ENCODE data around the gene ELL3.
A peak's percentile ranks its signal among the peaks of the same experiment; 100 is the strongest.
"Not testable (repeated sequence)": the region's sequence is repeated elsewhere in the genome, so short reads cannot be mapped to it uniquely, and the experiment has no call there.

The ELL3 gene, protein sequence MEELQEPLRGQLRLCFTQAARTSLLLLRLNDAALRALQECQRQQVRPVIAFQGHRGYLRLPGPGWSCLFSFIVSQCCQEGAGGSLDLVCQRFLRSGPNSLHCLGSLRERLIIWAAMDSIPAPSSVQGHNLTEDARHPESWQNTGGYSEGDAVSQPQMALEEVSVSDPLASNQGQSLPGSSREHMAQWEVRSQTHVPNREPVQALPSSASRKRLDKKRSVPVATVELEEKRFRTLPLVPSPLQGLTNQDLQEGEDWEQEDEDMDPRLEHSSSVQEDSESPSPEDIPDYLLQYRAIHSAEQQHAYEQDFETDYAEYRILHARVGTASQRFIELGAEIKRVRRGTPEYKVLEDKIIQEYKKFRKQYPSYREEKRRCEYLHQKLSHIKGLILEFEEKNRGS

DNA sequence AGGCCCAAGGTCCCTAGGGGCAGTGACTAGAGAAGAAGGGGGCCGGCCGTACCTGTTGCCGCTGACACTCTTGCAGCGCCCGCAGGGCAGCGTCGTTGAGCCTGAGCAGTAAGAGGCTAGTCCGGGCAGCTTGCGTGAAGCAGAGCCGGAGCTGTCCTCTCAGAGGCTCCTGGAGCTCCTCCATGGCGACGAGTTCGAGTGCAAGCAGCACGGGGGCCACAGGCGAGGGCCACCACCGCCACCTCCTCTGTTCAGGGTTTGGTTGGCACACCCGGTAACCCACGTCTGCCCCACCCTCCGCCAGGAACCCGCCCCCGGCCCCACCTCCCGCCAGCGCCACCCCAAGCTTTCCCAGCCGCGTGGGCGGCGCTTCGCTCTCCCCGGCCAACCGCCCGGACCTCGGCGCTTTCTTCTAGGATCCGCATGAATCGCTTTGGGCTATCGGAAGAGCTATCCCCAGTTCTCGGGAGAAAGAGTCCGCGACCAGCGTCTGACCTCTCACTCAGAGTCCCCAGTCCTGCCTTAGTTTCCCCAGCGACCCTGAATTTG lies at the start of gene ELL3:
Gene ELL3 (minus strand): TSS at position 249 of the 549 bp plus-strand sequence. CDS start 65 bp downstream, at position 184.
- DNase-seq, result peak; percentile 75

DNA sequence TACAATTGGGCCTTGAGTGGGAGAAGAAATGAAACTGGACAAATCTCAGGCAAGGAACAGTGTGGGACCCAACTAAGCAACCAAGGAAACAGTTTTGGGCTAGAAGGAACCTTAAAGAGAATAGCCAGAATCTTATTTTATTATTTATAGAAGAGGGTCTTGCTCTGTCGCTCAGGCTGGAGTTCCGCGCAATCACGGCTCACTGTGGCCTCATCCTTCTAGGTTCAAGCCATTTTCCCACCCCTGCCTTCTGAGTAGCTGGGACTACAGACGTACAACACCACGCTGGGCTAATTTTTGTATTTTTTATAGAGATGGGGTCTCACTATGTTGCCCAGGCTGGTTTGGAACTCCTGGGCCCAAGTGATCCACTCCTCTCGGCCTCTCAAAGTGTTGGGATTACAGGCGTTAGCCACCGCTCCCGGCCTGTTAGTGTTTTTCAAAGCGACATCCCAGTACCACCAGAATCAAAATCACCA lies 49.3 kb upstream of the ELL3 start:
- no peak for DNase-seq

DNA sequence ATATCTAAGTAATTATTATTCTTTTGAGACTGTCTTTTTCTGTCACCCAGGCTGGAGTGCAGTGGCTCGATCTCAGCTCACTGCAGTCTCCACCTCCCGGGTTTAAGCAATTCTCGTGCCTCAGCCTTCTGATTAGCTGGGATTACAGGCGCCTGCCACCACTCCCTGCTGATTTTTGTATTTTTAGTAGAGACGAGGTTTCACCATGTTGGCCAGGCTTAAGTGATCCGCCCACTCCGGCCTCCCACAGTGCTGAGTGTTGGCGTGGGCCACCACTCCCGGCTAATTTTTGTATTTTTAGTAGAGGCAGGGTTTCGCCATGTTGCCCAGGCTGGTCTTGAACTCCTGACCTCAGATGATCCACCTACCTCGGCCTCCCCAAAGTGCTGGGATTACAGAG lies 48.5 kb upstream of the ELL3 start:
- not testable (repeated sequence) for DNase-seq

DNA sequence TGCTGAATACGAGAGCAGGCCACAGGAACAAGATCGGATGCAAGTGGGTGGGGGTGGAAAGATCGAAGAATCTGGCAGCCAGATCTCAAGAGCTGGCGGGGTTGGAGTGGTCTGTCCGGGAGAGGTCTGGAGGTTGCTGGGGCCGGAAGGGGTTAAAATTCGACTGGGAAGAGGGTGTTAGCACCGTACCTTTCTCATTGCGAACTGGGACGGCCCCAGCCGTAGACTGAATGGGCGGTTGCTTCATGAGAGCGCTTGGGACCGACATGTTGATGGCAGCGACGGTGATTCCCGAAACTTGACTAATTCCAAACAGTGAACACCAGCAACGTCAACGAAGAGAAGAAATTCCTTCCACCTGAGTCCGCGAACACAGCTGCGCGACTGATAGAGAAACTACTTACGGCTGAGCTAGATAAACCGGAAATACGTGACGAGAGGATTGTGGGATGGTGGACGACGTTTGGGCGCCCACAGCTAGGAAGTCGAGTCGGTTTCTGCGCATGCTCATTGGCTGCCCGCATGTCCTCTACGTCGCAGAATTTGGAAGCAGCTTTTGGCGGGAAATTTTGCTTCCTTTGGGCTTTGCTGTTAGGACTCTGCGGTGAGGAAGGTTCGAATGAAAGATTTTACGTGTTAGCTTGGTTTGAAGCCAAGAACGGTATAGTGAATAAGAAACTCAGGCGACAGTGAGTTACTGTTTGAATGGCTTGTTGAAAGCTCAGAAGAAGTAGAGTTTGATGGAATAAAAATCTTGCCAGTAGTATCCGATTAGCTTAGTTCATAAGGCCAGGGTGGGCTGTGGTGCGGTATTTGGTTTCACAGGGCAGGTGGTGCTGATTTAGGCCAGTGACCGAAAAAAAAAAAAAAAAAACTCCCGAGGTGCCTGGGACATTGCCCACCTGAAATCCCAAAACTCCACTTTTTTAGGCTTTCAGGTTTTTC lies 47.8 kb upstream of the ELL3 start, which contains the start of gene MFAP1:
Gene MFAP1 (minus strand): TSS at position 389 of the 945 bp plus-strand sequence. CDS start 121 bp downstream, at position 268.
- DNase-seq, result peak; percentile 94

DNA sequence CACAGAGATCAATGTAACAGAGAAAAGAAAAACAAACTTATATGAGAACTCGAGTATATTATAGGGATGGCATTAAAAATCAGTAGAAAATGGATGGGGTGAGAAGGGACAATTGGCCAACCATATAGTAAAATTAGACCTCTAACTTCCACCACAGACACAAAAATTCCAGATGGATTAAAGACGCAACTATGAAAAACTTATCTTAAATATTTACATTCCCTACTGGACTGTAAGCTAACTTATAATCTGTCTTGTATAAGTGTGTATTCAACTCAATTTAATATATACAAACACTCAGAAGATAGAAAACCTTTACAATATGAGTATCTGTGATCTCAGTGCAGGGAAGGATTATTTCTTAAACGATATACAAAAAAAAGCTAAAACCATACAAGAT lies 44.7 kb upstream of the ELL3 start:
- no peak for DNase-seq

DNA sequence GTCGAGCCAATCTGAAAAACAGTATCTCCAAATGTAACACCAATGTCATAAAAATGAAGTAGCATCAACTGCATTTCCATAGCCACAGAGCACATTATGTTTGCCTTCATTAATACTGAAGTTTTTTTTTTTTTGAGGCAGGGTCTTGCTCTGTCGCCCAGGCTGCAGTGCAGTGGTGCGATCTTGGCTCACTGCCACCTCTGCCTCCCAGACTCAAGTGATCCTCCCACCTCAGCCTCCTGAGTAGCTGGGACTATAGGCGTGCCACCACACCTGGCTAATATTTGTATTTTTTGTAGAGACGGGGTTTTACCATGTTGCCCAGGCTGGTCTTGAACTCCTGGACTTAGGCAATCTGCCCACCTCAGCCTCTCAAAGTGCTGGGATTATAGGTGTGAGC lies 38.3 kb upstream of the ELL3 start:
- DNase-seq, result not testable (repeated sequence)

DNA sequence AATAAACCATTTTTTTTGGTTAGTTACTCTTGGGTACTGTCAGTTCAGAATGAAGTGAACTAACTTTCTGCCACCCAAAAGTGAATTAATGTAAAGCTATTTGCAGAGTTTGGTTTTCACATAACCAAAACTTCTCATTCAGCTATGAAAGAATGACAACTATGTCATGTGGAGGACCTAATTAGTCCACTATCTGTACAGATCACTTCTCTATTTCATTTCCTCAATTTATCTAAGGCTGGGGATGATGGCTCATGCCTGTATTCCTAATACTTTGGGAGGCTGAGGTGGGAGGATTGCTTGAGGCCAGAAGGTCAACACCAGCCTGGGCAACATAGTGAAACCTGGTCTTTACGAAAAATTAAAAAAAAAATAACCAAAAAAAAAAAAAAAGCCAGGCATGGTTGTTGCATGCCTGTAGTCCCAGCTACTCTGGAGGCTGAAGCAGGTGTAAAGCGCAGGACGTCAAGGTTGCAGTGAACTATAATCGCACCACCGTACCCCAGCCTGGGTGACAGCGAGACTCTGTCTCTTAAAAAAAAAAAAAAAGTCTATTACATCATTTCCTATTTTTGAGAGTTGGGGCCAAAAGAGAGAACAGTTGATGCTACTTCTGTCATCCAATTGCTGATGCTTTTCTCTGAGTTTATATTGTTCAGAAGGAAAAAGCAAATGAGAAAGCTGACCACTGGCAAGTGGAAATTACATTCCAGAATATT lies 32.4 kb upstream of the ELL3 start:
- no peak for DNase-seq

DNA sequence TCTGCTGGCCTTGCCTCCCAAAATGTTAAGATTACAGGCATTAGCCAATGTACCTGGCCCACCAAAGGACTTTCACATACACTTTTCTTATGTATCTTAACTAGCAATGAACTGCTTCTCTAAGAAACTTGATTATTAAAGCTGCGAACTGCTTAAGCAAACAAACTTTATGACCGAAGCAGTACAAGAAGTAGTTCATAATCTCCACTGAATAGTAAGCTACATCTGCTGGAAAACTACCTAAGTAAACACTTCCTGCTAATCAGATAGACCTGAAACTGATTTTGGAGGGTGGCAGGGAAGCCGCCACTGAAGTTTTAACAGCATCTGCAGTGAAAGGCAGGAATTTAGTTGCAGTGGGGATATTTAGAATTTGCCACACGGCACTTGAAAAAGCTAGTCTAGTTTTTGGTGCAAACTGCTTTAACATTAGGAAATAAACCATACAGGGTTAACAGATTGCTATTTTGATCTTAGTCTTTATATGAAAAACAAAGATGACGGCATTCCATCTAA lies 31.7 kb upstream of the ELL3 start:
- DNase-seq, result no peak

DNA sequence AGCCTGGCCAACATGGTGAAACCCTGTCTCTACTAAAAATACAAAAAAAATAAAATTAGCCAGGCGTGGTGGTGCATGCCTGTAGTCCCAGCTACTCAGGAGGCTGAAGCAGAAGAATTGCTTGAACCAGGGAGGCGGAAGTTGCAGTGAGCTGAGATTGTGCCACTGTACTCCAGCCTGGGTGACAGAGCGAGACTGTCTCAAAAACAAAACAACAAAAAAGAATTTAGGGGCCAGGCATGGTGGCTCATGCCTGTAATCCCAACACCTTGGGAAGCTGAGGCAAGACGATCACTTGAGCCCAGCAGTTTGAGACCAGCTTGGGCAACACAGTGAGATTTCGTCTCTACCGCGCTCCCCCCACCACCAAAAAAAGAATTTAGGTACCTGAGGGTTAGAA lies 25.9 kb upstream of the ELL3 start:
- DNase-seq, result not testable (repeated sequence)

DNA sequence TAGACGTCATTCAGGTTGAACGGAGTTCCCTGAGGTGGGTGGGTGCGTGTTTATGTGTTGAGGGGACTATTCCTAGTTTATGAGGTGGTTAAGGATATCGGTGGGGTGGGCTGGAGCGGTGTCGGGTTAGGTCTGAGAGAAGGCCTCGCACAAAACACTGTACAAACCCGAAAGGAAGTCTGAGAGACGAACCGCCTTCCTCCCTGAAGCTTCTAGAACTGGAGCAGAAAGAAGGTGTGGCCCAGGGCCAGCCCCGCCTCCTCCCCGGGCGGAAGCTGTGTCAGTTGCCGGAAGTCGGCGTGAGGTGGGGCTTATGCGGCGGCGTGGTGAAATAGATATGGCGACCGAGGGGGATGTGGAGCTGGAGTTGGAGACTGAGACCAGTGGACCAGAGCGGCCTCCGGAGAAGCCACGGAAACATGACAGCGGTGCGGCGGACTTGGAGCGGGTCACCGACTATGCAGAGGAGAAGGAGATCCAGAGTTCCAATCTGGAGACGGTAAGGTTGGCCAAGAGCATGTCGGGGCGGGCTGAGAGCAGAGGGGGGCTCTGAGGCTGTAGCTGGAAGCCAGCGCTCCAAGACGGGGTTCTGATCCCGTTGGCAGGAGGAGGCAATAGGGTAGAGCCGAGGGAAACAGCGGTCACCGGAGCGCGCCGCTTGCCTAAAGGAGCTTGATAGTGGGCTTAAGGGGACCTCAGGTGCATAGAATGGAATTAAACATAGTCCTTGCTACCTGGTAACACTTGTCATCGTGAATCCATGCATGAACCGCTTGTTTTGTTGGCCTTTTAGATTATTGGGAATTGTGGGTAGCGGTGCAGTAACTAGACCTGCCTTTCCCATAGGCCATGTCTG lies 23.7 kb upstream of the ELL3 start, which contains the start of gene HYPK:
Gene HYPK (plus strand): TSS at position 314 of the 856 bp plus-strand sequence. CDS start 24 bp downstream, at position 338.
- peak; percentile 90 for DNase-seq

DNA sequence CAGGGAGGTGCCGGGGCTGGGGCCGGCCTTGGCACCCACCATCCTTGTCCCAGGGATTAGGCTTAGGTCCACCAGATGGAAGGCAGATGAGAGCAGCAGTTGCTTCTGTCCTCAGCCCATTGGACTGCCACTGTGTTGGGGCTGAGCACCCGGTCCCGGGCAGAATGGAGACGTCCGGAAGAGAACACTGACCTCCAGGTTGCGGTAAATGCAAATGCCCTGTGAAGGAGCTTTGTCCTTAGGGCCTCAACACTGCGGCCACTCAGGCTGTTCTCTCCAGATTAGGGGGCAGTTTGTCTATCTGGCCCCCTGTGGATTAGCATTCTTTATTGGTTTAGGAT lies 23.1 kb upstream of the ELL3 start, which contains the start of gene SERINC4:
Gene SERINC4 (minus strand): TSS at position 276 of the 341 bp plus-strand sequence. CDS start 234 bp downstream, at position 42.
- no peak for DNase-seq

DNA sequence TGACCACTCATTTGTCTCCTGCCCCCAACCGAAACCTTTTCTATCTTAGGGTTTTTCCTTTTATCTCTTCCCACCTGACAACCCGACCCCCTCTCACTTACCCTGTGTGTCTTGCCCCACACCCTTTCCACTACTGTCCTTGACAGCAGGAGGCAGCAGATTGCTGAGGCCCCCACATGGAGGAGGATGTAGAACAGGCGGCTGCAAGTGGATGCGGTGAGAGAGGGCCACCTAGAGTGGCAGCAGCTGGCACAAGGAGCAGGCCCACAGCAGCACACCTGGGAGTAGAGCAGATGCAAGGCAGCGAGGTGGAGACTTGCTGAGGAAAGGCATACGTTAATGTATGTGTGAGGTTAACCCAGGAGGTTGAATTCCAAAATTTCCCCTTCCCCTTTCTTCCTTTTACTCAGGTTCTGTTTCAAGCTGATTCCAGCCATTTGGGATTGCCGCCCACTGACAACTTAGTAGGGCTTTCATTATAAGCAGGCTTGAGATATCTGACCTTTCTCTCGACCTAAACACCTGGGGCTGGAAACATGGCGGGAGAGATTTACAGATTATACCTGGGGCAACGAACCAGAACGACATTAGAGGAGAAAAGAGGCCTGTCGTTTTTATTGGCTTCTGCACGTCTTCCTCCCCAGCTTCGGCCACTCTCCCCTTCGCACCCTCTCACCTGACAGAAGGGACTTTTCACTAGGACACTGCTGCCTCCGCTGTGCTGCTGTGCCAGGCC lies 22.6 kb upstream of the ELL3 start:
- DNase-seq, result no peak

DNA sequence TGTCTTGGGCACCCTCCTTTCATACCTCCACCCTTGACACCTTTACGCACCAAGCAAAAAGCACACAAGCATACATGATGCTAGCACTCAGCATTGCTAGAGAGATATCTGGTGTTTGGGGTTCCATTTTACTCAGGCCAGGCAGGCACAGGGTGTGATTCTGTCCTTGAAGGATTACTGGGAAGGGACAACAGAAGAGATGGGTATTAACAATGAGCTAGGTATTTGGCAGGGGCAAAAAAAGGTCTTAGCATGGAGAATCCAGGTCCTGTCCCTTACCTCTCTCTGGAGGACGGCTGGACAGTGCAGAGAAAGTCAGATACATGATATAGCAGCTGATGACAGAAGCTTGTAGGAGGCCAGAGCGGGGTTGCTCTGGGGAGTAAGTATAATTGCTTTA lies 19.8 kb upstream of the ELL3 start:
- DNase-seq, result no peak

DNA sequence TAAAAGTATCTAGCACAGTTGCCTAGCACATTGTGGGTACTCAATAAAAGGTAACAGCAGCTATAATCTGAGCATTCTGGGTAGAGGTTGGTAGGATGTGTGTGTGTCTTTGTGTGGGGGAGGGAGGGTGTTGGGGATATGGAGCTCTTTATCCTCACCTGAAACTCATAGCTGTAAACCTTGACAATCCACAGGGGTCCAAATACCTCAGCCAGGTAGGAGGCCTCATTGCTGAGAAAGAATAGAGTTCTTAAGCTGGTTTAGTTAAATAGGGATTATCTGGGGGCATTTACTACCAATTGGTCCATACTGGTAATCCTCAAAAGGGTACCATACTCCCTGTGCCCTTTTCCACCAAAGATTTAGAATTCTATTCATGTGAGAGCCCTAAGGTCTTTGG lies 19.2 kb upstream of the ELL3 start:
- DNase-seq, result no peak

DNA sequence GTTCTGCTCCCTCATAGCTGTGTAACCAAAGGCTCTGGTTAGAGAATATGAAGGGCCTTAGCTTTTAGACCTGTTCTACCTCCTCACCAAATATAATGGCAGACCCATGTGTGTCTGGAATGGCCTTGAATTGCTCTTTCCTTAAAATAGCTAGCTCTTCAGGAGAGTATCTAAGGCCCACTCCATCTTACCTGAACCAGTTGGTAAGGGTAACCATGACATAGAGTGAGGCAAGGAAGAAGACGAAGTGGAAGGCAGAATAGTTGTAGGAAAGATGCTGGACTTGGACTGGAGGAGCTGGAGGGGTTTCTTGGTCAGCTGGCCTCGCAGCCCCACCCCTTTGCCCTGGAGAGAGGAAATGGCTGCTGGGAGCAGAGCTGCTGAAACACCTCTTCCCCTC lies 18.4 kb upstream of the ELL3 start:
- DNase-seq, result no peak

DNA sequence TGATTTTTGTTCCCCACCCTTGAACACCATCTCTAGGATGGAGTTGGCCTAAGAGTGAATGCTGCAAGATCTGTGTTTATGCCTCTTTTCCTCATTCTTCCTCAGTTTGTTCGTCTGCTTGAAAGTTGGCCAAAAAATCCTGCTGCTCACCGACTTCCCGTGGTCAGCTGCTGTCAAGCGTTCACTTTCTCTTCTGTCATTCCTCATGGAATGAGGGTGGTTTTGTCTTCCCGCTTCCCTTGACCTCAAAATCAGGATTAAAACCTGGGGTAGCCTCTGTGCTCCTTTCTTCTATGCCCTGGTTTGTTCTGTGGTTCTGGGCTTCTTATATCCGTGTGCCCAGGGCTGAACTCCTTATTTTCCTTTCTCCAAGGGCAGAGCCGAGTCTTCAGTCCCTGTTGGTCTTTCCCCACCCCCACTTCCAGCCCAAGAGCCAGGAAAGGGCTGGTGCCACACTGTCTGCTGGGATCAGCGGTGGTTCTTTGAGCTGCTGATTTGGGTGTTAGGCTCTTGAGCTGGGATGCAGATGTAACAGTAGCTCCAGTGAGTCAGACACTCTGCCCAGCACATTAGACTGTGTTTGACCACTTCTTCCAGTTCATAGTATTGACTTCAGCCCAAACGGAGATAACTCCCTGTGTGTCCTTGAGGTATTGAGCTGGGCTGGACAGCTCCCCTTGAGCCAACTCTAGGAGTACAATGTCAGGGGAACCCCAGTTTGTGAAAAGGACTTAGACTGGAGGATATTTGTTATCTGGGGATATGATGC lies 17.7 kb upstream of the ELL3 start:
- DNase-seq, result no peak

DNA sequence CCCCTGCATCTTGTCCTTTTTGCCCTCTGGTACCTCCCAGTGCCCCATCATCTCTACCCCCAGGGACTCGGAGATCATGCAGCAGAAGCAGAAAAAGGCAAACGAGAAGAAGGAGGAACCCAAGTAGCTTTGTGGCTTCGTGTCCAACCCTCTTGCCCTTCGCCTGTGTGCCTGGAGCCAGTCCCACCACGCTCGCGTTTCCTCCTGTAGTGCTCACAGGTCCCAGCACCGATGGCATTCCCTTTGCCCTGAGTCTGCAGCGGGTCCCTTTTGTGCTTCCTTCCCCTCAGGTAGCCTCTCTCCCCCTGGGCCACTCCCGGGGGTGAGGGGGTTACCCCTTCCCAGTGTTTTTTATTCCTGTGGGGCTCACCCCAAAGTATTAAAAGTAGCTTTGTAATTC lies 16.9 kb upstream of the ELL3 start:
- no peak for DNase-seq

DNA sequence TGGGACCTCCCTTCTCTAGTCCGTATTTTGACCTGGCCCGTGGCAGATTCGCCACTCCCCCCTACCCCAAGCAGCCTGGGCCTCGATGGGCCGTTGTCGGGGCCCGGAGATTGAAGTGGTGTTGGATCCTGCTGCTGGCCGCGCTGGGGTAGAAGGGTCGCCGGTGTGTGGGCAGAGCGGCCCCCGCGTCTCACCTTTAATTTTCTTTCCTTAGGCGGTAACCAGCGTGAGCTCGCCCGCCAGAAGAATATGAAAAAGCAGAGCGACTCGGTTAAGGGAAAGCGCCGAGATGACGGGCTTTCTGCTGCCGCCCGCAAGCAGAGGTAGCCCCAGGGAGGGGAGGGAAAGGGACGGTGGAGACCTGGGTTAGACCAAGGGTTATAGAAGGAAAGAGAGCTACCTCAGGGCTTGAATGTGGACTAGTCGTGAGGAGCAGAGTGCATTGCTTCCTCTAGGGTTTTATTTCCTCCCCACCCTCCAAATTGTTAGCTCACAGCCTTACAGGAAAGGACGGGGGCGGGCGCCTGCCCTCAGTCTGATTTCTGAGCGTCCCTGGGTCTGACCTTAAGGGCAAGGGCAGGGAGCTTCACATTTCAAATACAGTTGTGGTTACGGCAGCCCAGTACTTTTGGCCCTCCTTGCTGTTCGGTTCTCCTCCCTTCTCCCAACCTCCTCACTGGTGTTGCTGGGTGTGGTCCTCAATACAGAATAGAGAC lies 16.2 kb upstream of the ELL3 start:
- no peak for DNase-seq
